ENCODE data around the gene GAS2L2.

DNA sequence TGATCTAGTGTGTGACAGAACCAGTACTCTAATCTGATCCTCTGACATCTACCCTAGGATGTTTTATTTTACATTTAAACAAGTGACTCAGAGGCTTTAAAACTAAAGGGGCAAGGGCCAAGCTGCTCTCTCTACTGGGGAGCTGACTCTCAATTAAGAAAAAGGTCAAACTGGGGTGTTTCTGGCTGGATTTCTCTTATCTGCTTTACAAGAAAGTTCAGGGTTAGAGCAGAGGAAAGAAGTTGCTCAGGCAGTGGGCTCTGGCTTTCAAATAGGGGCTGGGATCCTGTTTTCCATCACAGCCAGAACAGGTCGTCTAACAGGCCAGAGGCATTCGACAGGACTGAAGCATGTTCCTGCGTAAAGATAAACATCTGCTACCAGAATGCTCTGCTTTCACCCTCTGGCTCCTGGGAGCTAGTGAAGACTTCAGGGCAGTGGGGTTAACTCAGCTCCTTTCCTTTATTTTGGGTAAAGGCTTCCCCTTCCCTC, 33.9 kb upstream of the GAS2L2 start:
- TF ChIP-seq, protein P1, sequence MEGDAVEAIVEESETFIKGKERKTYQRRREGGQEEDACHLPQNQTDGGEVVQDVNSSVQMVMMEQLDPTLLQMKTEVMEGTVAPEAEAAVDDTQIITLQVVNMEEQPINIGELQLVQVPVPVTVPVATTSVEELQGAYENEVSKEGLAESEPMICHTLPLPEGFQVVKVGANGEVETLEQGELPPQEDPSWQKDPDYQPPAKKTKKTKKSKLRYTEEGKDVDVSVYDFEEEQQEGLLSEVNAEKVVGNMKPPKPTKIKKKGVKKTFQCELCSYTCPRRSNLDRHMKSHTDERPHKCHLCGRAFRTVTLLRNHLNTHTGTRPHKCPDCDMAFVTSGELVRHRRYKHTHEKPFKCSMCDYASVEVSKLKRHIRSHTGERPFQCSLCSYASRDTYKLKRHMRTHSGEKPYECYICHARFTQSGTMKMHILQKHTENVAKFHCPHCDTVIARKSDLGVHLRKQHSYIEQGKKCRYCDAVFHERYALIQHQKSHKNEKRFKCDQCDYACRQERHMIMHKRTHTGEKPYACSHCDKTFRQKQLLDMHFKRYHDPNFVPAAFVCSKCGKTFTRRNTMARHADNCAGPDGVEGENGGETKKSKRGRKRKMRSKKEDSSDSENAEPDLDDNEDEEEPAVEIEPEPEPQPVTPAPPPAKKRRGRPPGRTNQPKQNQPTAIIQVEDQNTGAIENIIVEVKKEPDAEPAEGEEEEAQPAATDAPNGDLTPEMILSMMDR (IDR thresholded peaks at IDR 0.05) = no peak
- no peak for TF ChIP-seq POLR2A (IDR thresholded peaks at IDR 0.05)

All from sigmoid colon (tissue), 3 donors.